Central memory CD4-positive, alpha-beta T cell (primary cell): Measurements from ENCODE around the gene RAET1G.
"Not testable (repeated sequence)": the region's sequence is repeated elsewhere in the genome, so short reads cannot be mapped to it uniquely, and the experiment has no call there.

Experiments used
- DNase-seq: peaks from one replicate; pipeline ENCODE4 v3.0.0; 2022

RAET1G gene

GRCh38 chr6:149909701-149910470, 13.0 kb downstream of the RAET1G start:
- no peak for DNase-seq

- DNase-seq, result not testable (repeated sequence)
Observed at GRCh38 chr6:149908480-149908879, 14.4 kb downstream of the RAET1G start.

DNA sequence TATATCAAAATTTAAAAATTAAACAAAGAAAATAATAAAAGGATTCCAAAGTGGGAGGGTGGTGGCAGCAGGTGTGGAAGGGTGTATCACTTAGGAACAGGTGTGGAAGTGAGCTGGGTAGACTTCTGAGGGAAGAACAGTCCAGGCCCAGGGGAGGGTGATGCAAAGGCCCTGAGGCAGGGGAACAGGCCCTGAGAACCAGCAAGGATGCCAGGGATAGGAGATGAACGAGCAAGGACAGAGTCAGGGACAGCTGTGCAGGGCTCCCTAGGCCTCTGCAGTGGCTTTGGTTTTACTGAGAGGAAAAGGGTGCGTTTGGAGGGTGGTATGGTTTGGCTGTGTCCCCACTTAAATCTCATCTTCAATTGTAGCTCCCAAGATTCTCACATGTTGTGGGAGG, 15.6 kb downstream of the RAET1G start:
- no peak for DNase-seq

DNA sequence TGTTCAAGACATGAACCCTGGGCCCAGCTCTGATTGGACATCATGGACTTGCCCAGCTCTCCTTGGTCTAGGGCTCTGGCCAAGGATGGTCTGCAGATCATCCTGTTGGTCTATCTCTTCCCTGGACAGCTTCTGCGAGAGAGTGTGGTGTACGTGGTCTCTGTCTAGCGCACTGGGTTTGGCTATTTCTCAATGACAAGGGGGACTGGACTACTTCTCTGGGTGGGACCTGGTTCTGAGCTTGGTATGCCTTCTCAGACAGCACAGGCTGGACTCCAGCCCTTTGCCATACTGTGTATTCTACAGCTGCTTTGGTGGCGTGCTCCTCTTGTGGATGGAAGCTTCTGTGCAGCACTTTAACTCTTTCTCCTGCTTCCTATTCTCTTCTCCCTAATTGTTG, 16.5 kb downstream of the RAET1G start:
- DNase-seq, result no peak

GRCh38 chr6:149905911-149906371, 17.0 kb downstream of the RAET1G start:
- DNase-seq, result no peak

- DNase-seq, result no peak
Observed at GRCh38 chr6:149905371-149905910, 17.5 kb downstream of the RAET1G start.

DNA sequence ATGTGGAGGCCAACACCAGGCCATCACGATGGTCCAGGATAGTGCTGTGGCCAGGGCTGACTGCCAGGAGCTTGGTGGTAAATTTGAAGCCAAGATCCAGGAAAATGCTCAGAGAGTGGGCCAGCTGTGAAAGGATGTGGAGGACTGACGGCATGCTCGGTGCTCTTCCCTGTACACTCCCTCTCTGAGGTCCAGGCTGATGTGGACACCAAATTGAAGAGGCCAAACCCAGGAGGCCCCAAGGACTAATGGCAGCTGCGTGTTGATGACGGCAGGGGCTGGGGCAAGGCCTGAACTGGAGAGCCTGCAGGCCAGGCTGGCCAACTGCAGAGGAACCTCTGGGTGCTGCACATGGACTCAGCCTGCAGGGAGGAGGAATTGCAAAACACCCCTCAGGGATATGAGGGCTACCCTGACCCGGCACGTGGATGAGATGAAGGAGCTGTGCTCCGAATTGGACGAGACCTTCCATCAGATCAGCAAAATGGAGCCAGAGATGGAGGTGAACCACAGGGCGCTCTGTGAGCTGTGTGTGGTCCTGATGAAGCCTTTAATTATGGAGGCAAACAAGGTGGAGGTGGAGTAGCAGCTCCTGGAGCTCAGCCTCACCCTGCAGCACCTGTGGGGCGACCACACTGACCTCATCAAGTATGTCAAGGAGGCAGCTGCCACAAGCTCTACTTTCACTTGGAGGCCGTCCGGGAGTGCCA, 18.1 kb downstream of the RAET1G start:
- DNase-seq, result no peak

- DNase-seq, result no peak
Observed at GRCh38 chr6:149903938-149904611, 18.8 kb downstream of the RAET1G start.

GRCh38 chr6:149901444-149902140, 21.3 kb downstream of the RAET1G start:
- DNase-seq, result no peak

DNA sequence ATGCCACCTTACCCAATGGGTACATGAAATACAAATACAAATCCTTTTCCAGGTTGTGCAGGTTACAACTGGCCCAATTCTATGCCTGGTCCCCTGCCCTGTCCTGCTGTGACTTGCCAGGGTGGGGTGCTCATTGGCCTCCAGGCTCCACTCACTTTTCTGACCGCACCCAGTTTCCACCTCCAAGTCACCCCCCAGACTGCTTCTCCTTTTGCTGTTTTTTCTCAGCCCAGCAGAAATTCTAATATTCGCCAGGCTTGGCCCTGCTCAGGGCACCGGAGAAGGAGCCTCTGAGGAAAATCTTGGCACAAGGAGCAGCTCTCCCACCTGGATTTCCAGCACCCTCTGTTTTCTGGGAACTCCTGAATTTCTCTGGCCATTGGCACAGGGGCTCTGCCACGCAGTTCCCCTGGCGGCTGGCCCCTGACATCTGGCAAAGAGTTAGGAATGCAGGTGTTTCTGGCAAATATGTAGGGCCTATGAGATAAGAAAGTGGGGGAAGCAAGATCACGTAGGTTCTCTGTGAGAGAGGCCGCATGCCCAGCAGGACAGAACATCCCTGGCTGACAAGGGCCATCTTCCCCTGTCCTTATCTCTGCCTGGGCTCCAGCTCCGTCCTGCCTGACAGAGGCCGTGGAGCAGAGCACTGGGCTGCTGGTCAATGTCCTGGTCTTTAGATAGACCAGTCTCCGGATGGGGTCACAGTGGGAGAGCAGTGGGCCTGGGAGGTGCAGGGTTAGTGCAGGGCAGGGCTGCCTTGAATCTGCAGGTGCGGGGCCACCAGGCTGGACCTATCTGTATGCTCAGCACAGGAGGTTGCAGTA, 22.1 kb downstream of the RAET1G start:
- DNase-seq, result no peak

GRCh38 chr6:149899926-149900619, 22.8 kb downstream of the RAET1G start:
- DNase-seq, result no peak

GRCh38 chr6:149899486-149899885, 23.4 kb downstream of the RAET1G start:
- no peak for DNase-seq

- DNase-seq, result no peak
Observed at GRCh38 chr6:149898966-149899365, 24.0 kb downstream of the RAET1G start.

DNA sequence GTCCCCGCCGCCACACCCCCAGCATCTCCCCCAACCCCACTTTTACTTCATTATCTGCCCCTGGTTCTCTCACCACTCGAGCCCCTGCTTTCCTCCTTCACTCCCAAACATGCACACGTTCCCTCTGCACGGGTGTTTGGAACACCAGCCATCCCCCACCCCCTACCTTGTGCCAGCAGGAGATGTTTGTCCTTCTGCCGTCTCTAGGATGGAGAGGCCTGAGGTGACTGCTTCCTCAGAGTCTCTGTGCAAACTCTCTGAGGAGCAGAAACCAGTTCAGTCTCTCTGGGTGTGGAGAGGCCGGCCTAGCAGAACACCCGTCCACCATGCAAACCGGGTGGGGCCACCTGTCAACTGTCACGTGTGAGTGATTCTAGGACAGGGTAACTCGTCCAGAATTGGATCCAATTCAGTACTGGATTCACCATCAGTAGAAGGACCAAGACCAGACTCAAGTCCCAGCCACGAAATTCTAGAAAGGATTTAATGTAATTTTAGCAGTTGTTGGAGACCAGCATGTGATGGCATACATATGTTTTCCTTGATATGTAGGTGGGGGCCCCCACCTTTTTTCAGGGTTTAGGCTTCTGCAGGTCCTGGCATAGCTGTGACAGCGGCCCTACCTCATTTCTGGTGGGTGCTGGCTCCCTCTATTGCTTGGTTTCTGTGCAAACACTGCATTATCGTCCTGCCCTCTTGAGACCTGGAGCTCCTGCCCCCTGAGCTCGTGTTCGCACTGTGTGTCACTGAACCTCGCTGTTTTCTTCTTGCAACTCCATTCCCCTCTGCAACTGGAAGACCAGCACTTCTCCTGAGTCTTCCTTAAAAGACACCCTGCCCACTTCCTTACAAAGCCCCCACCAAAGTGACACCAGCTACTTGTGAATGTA, 24.8 kb downstream of the RAET1G start, which contains the start of gene RAET1E:
Gene RAET1E, minus strand, starts transcription at position 259 of the 890 bp plus-strand sequence. CDS start 7,212 bp downstream, outside the sequence.
- DNase-seq, result no peak

GRCh38 chr6:149897015-149897697, 25.8 kb downstream of the RAET1G start:
- no peak for DNase-seq

DNA sequence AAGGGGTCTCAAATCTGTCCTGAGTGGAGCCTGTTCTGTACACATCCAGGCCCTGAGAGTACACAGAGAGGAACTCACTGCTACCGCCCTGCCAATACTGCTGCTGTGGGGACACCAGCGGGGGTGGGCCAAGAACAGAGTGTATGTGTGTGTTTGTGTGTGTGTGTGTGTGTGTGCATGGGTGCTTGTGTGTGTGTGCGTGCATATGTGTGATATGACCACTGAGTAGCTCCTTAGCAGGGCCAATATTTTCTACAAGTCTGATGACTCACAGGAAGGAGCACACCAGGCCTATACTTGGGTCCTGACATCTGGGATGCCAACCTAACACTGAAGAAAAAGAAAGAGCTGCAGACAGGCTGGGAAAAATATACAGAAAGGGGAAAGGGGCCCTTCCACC, 26.4 kb downstream of the RAET1G start:
- DNase-seq, result no peak

DNA sequence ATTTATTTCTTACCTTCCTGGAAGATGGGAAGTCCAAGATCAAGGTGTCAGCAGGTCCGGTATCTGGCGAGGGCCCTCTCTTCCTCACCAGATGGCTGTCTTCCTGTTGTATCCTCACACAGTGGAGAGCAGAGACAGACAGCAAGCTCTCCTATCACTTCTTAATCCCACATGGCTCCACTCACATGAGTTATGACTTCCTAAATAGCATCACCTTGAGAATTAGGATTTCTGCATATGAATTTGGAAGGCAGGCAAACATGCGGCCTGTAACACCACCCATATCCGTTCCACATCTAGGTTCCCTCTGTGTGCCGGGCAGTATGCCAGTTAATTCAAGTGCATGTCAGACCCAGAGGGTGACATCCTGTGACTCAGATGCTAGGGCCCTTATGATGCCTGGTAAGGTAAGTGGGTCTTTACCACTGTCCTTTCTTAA, 27.1 kb downstream of the RAET1G start:
- peak; percentile 45 for DNase-seq

- no peak for DNase-seq
Observed at GRCh38 chr6:149895048-149895590, 27.8 kb downstream of the RAET1G start.

DNA sequence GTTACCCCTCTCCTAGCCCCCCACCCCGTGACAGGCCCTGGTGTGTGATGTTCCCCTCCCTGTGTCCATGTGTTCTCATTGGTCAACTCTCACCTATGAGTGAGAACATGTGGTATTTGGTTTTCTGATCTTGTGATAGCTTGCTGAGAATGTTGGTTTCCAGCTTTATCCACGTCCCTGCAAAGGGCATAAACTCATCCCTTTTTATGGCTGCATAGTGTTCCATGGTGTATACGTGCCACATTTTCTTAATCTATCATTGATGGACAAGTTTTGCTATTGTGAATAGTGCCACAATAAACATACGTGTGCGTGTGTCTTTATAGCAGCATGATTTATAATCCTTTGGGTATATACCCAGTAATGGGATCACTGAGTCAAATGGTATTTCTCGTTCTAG, 31.1 kb downstream of the RAET1G start:
- not testable (repeated sequence) for DNase-seq
